Hepatocyte (in vitro differentiated cells): ENCODE measurements around the gene ZSCAN25. TPM values are rescaled to one million over a fixed set of nuclear protein-coding genes. Genes with fewer than 3 reads are reported as not detected.

Experiments
- DNase-seq: peaks from one replicate; pipeline ENCODE4 v3.0.0-alpha.2; 2016; ENCODE audit warnings: low spot score
- H2AFZ ChIP-seq: fragments of 200-600 bp; sonication (generic); 2 replicates; pipeline ENCODE4 v1.6.0; 2016; ENCODE audit warnings: antibody characterized with exemption, mild to moderate bottlenecking
- H3K27ac ChIP-seq: fragments of 200-600 bp; sonication (generic); 2 replicates; pipeline ENCODE4 v1.5.1; 2016; ENCODE audit warnings: mild to moderate bottlenecking
- H3K27me3 ChIP-seq: fragments of 200-600 bp; sonication (generic); 2 replicates; pipeline ENCODE4 v1.6.1; 2016
- H3K36me3 ChIP-seq: fragments of 200-600 bp; sonication (generic); replicated peaks from 2 replicates; pipeline ENCODE4 v1.5.1; 2016; ENCODE audit warnings: low read depth; ENCODE audit not compliant: insufficient read depth
- H3K4me1 ChIP-seq: fragments of 200-600 bp; sonication (generic); 2 replicates; pipeline ENCODE4 v1.5.1; 2016; ENCODE audit warnings: mild to moderate bottlenecking, moderate library complexity; ENCODE audit not compliant: insufficient read depth
- H3K4me2 ChIP-seq: fragments of 200-600 bp; sonication (generic); 2 replicates; pipeline ENCODE4 v1.6.0; 2016
- H3K4me3 ChIP-seq: fragments of 200-600 bp; sonication (generic); 2 replicates; pipeline ENCODE4 v1.5.1; 2016; ENCODE audit warnings: mild to moderate bottlenecking
- H3K79me2 ChIP-seq: fragments of 200-600 bp; sonication (generic); 2 replicates; pipeline ENCODE4 v1.6.0; 2017; ENCODE audit warnings: mild to moderate bottlenecking
- H3K9me2 ChIP-seq: fragments of 200-600 bp; sonication (generic); replicated peaks from 2 replicates; pipeline ENCODE4 v1.6.0; 2017; ENCODE audit warnings: mild to moderate bottlenecking; ENCODE audit not compliant: insufficient read depth
- H3K9me3 ChIP-seq: fragments of 200-600 bp; sonication (generic); 2 replicates; pipeline ENCODE4 v1.5.1; 2016; ENCODE audit warnings: low read depth, mild to moderate bottlenecking
- H4K20me1 ChIP-seq: fragments of 200-600 bp; sonication (generic); 2 replicates; pipeline ENCODE4 v1.6.0; 2016; ENCODE audit warnings: mild to moderate bottlenecking; ENCODE audit not compliant: insufficient read depth, poor library complexity, severe bottlenecking
- EZH2 ChIP-seq: fragments of 200-600 bp; sonication (generic); IDR thresholded peaks from 2 replicates; pipeline ENCODE4 v1.6.1; 2016; ENCODE audit warnings: antibody characterized with exemption, mild to moderate bottlenecking, borderline replicate concordance
- EZH2phosphoT487 ChIP-seq: fragments of 200-600 bp; sonication (generic); IDR thresholded peaks from one replicate; pipeline ENCODE4 v1.6.1; 2018; ENCODE audit warnings: antibody characterized with exemption, mild to moderate bottlenecking, low read depth, moderate library complexity; ENCODE audit not compliant: unreplicated experiment, severe bottlenecking
- WGBS: methylation state at CpG from one replicate; pipeline ENCODE4 v1.1.6; 2016; ENCODE audit warnings: low lambda C conversion rate; ENCODE audit errors: missing lambda C conversion rate; 5-methylcytosine and 5-hydroxymethylcytosine counted together
- polyA plus RNA-seq: library from polyadenylated mRNA; unstranded; fragments of >200 nt; fragmentation: Nextera tagmentation; extraction: Ambion mirVana; gene quantifications from 2 replicates; pipeline ENCODE4 v1.2.1, GENCODE V29; 2016
- total RNA-seq: library from RNA; depleted of rRNA; stranded (reverse); fragments of >200 nt; gene quantifications from 2 replicates; pipeline ENCODE4 v1.2.3, GENCODE V29; 2014
- TF ChIP-seq, protein P1 (sequence below): fragments of 200-600 bp; sonication (generic); IDR thresholded peaks from 2 replicates; pipeline ENCODE4 v1.5.1; 2016; ENCODE audit warnings: antibody characterized with exemption, mild to moderate bottlenecking; ENCODE audit not compliant: poor library complexity

ZSCAN25 gene
- total and polyA plus RNA-seq, 2 experiments from 2014 or later = 11.4 to 18.8 TPM

- no peak overlapping the region for H3K4me2 ChIP-seq
- H3K9me2 ChIP-seq = no peaks in the 10 kb centered on the region
- no peak overlapping the region for H3K27ac ChIP-seq
- no peaks in the 10 kb centered on the region for H4K20me1 ChIP-seq
- H3K9me3 ChIP-seq = no peaks in the 10 kb centered on the region
- DNase-seq = no peak
- H3K79me2 ChIP-seq = no peaks in the 10 kb centered on the region
- no peaks in the 10 kb centered on the region for H3K36me3 ChIP-seq
- TF ChIP-seq EZH2phosphoT487 (no peak), EZH2 (no peak)
- TF ChIP-seq, protein P1, sequence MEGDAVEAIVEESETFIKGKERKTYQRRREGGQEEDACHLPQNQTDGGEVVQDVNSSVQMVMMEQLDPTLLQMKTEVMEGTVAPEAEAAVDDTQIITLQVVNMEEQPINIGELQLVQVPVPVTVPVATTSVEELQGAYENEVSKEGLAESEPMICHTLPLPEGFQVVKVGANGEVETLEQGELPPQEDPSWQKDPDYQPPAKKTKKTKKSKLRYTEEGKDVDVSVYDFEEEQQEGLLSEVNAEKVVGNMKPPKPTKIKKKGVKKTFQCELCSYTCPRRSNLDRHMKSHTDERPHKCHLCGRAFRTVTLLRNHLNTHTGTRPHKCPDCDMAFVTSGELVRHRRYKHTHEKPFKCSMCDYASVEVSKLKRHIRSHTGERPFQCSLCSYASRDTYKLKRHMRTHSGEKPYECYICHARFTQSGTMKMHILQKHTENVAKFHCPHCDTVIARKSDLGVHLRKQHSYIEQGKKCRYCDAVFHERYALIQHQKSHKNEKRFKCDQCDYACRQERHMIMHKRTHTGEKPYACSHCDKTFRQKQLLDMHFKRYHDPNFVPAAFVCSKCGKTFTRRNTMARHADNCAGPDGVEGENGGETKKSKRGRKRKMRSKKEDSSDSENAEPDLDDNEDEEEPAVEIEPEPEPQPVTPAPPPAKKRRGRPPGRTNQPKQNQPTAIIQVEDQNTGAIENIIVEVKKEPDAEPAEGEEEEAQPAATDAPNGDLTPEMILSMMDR = no peak
- H3K4me3 ChIP-seq = no peak overlapping the region
- no peaks in the 10 kb centered on the region for H3K27me3 ChIP-seq
- H3K4me1 ChIP-seq = no peaks in the 10 kb centered on the region
- H2AFZ ChIP-seq = no peak overlapping the region
Observed at GRCh38 chr7:99639267-99639666, 22.5 kb downstream of the ZSCAN25 start.

DNA sequence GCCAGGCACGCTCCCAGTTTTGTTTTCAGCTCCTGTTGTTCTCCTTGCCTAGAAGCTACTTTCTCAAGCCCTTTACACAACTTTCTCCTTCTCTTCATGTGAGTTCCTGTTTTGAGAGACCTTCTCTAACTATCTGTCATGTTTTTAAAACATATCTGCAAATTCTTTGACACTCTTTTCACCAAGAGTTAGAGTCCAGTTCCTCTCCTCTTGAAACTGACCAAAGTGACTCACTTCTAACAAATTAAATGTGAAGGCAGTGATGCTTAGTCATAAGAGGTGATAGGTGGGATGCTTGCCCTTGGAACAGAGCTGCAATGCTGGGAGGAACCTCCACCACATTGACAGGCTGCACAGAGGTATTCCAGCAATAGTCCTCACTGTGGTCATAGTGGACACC lies 25.3 kb downstream of the ZSCAN25 start:
- TF ChIP-seq EZH2 (no peak), EZH2phosphoT487 (no peak)
- TF ChIP-seq, protein P1 = no peak
- H4K20me1 ChIP-seq = no peaks in the 10 kb centered on the region
- no peaks in the 10 kb centered on the region for H3K79me2 ChIP-seq
- no peak for DNase-seq
- no peak overlapping the region for H3K4me3 ChIP-seq
- no peaks in the 10 kb centered on the region for H3K36me3 ChIP-seq
- H3K9me2 ChIP-seq = no peaks in the 10 kb centered on the region
- H3K27me3 ChIP-seq = no peaks in the 10 kb centered on the region
- H3K4me2 ChIP-seq = no peak overlapping the region
- H3K4me1 ChIP-seq = no peaks in the 10 kb centered on the region
- 100% methylated on average over 1 of the region's 1 CpG for WGBS
- no peak overlapping the region for H2AFZ ChIP-seq
- peaks cover 8% of the 10 kb centered on the region for H3K9me3 ChIP-seq
- H3K27ac ChIP-seq = no peak overlapping the region

DNA sequence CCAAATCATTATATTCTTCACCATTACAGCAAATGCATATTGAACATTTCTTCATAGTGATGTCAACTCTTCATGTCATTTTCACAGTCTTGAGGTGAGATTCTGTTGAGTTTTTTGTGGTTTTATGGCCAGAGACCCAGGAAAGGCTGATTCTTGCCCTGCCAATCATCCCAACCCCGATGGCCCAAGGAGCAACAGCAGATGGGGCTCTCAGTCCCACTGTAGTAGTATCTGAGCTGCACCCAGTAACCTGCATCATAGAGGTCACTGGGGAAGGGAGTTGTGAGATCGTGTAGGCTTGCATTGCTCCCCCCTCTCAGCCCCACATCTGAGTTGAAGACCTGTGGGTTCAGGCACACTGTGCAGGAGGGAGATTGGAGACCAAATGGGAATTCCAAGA lies 26.7 kb downstream of the ZSCAN25 start:
- Histone ChIP-seq H3K9me2 (no peaks in the 10 kb centered on the region), H4K20me1 (no peaks in the 10 kb centered on the region), H2AFZ (no peak overlapping the region), H3K4me1 (no peaks in the 10 kb centered on the region), H3K27me3 (no peaks in the 10 kb centered on the region), H3K36me3 (no peaks in the 10 kb centered on the region), H3K9me3 (peaks cover 8% of the 10 kb centered on the region), H3K4me3 (no peak overlapping the region), H3K79me2 (no peaks in the 10 kb centered on the region), H3K4me2 (no peak overlapping the region), H3K27ac (no peak overlapping the region)
- DNase-seq = no peak
- 93% methylated on average over 2 of the region's 2 CpGs for WGBS
- TF ChIP-seq EZH2phosphoT487 (no peak), EZH2 (no peak)
- TF ChIP-seq, protein P1 = no peak

- WGBS = 89% methylated on average over 3 of the region's 3 CpGs
- H2AFZ ChIP-seq = no peak overlapping the region
- no peaks in the 10 kb centered on the region for H3K79me2 ChIP-seq
- no peaks in the 10 kb centered on the region for H3K4me1 ChIP-seq
- H3K9me3 ChIP-seq = peaks cover 8% of the 10 kb centered on the region
- no peaks in the 10 kb centered on the region for H3K36me3 ChIP-seq
- no peak overlapping the region for H3K27ac ChIP-seq
- H4K20me1 ChIP-seq = no peaks in the 10 kb centered on the region
- H3K4me2 ChIP-seq = no peak overlapping the region
- H3K27me3 ChIP-seq = no peaks in the 10 kb centered on the region
- H3K4me3 ChIP-seq = no peak overlapping the region
- no peaks in the 10 kb centered on the region for H3K9me2 ChIP-seq
- TF ChIP-seq, protein P1 = no peak
- TF ChIP-seq EZH2 = no peak
- TF ChIP-seq EZH2phosphoT487 = no peak
- DNase-seq = no peak
Observed at GRCh38 chr7:99644431-99644830, 27.7 kb downstream of the ZSCAN25 start.
